ENCODE data around the gene NDUFAF7.

DNA sequence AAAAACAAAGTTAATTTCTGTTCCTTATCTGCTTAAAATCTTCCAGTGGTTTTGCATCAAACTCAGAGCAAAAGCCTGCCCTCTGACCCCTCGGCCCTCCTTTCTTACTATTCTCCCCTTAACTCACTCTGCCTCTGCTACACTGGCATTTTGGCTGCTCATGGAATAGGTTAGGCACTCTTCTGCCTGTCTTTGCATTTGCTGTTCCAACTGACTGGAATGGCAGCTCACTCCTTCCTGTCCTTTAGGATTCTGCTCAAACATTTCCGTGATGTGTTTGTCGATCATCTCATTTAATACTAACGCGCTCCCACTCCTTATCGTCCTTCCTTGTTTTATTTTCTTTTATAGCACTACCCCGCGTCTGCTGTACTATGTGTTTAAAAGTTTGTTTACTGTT is 877 bp upstream of the NDUFAF7 start:
- TF ChIP-seq CTCF (IDR thresholded peaks at IDR 0.05) (no peak), MYC (IDR thresholded peaks at IDR 0.05; ENCODE audit: borderline replicate concordance, low read length) (no peak), POLR2A (IDR thresholded peaks at IDR 0.05; ENCODE audit: low read length) (no peak), MAX (IDR thresholded peaks at IDR 0.05) (no peak), JUN (IDR thresholded peaks at IDR 0.05) (no peak)
